Measurements from ENCODE around the gene EP300. TPM values are rescaled to one million over a fixed set of nuclear protein-coding genes. Genes with fewer than 3 reads are reported as not detected.

Gene EP300
- total and polyA plus RNA-seq, 2 donors from 2014 or later: 4.1 to 76.8 TPM

DNA sequence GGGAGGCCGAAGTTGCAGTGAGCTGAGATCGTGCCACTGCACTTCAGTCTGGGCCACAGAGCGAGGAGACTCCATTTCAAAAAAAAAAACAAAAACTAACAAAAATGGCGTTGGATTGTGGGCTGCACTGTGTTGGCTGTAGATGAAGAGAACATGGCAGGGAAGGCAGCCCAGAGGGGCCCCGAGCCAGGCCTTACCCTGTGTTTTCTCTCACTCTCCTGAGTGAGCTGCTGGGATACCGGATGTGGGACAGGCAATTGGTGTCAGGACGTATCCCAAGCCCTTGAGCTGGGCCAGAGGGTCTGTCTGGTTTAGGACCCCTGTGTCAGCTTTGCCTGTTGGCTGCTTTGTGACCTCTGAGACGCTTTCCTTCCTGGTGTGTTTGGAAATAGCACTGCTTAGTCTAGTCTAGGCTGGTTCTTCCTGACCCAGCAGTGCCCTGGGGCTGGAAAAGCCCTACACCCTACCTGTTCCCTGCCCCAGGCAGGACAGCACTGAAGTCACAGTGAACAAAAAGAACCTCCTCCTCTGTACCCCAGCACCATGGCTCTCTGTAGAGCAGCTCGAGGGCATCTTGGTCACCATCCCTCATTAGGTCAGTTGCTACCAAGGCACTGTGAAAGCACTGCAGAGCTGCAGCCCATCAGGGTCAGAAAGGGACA, 130.6 kb downstream of the EP300 start:
- DNase-seq (no peak), FAIRE-seq (no peak)
- Histone ChIP-seq H3K4me1 (ENCODE audit: control insufficient read depth in 2 of 3, insufficient read depth in 2 of 3, low read depth in 1 of 3, low read length in 3 of 3) (peaks cover 0 to 5% (median 0%) of the 10 kb centered on the region in 3 donors), H3K4me3 (ENCODE audit: low read length in 3 of 3) (no peak overlapping the region), H3K27ac (ENCODE audit: low read depth in 2 of 2, low read length in 2 of 2) (no peak overlapping the region), H3K9me3 (ENCODE audit: control insufficient read depth in 2 of 3, insufficient read depth in 1 of 3, low read length in 3 of 3) (no peaks in the 10 kb centered on the region), H3K27me3 (ENCODE audit: control insufficient read depth, insufficient read depth, low read length) (no peaks in the 10 kb centered on the region), H3K9ac (ENCODE audit: low read length in 3 of 3) (no peak overlapping the region), H3K36me3 (ENCODE audit: control insufficient read depth in 2 of 3, insufficient read depth in 3 of 3, low read length in 3 of 3) (peaks cover 2 to 37% (median 17%) of the 10 kb centered on the region in 3 donors)
- TF ChIP-seq, protein P1, sequence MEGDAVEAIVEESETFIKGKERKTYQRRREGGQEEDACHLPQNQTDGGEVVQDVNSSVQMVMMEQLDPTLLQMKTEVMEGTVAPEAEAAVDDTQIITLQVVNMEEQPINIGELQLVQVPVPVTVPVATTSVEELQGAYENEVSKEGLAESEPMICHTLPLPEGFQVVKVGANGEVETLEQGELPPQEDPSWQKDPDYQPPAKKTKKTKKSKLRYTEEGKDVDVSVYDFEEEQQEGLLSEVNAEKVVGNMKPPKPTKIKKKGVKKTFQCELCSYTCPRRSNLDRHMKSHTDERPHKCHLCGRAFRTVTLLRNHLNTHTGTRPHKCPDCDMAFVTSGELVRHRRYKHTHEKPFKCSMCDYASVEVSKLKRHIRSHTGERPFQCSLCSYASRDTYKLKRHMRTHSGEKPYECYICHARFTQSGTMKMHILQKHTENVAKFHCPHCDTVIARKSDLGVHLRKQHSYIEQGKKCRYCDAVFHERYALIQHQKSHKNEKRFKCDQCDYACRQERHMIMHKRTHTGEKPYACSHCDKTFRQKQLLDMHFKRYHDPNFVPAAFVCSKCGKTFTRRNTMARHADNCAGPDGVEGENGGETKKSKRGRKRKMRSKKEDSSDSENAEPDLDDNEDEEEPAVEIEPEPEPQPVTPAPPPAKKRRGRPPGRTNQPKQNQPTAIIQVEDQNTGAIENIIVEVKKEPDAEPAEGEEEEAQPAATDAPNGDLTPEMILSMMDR (IDR thresholded peaks at IDR 0.05; ENCODE audit: borderline replicate concordance, extremely low read depth, insufficient read depth): no peak
- intact Hi-C loops (cut with DNase I): no loop called here

DNA sequence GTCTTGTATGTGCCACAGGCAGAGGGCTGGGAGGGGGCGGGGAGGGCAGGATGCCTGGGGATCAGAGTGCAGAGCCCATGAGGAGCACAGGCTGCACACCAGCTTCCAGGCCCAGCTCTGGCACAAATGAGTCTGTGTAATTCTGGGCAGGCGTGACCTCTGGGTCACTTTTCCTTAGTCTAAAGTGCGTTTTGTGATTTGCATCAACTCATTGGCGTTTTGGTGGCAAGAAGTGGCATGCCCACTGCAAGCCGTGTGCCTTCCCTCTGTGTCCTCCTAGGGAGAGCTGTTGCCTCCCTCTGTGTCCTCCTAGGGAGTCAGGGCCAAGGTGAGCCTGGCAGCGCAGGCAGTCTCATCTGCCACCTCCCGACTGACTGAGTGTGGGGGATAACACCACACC, 131.1 kb downstream of the EP300 start:
- TF ChIP-seq, protein P1 (IDR thresholded peaks at IDR 0.05; ENCODE audit: borderline replicate concordance, extremely low read depth, insufficient read depth): no peak

DNA sequence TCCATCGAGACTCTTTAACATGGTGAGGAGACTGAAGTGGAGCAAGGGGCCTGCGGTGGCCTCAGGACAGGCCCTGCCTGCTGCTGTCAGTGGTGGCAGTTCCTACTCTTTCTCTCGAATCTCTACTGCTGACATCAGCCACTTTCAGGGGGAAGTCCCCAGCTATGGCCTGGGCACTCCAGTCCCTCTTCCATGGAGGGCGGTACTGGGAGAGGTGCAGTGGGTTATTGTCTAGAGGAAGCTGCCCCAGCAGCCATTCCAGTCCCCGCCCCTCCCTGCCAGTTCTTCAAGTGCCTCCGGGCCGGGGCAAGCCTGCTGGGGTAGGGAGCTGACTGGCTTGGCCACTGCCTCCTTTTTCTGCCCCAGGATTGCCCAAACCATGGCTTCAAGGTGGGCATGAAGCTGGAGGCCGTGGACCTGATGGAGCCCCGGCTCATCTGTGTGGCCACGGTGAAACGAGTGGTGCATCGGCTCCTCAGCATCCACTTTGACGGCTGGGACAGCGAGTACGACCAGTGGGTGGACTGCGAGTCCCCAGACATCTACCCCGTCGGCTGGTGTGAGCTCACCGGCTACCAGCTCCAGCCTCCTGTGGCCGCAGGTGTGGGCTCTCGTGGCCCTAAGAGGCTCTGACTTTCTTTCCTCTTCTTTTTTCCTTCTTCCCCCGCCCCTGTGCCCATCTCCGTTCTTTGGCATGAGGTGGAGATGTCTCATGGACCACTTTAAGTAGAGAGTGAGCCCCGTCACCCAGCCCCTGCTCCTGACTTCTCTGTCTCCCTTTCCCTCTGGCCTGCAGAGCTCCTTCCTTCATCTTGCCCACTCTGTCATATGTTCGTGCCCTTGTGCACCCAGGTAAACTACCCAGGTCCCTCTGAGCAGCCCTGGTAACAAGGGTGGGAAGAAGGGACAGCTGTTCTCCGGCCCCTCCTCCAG, 134.6 kb downstream of the EP300 start:
- H3K36me3 ChIP-seq (ENCODE audit: control insufficient read depth in 2 of 3, insufficient read depth in 3 of 3, low read length in 3 of 3): peaks cover 0 to 24% (median 11%) of the 10 kb centered on the region in 3 donors
- H3K4me3 ChIP-seq (ENCODE audit: low read length in 3 of 3): no peak overlapping the region
- H3K27me3 ChIP-seq (ENCODE audit: control insufficient read depth, insufficient read depth, low read length): no peaks in the 10 kb centered on the region
- no peak overlapping the region for H3K9ac ChIP-seq (ENCODE audit: low read length in 3 of 3)
- TF ChIP-seq, protein P1 (IDR thresholded peaks at IDR 0.05; ENCODE audit: borderline replicate concordance, extremely low read depth, insufficient read depth): no peak
- no peak overlapping the region for H3K27ac ChIP-seq (ENCODE audit: low read depth in 2 of 2, low read length in 2 of 2)
- intact Hi-C loops (cut with DNase I): no loop called here
- no peak for FAIRE-seq
- no peak for DNase-seq
- H3K9me3 ChIP-seq (ENCODE audit: control insufficient read depth in 2 of 3, insufficient read depth in 1 of 3, low read length in 3 of 3): no peaks in the 10 kb centered on the region
- peaks cover 0 to 5% (median 0%) of the 10 kb centered on the region in 3 donors for H3K4me1 ChIP-seq (ENCODE audit: control insufficient read depth in 2 of 3, insufficient read depth in 2 of 3, low read depth in 1 of 3, low read length in 3 of 3)

More for the DNA sequence above, 131.1 kb downstream of the EP300 start:
- no peak for FAIRE-seq
- Histone ChIP-seq H3K27me3 (ENCODE audit: control insufficient read depth, insufficient read depth, low read length) (no peaks in the 10 kb centered on the region), H3K9me3 (ENCODE audit: control insufficient read depth in 2 of 3, insufficient read depth in 1 of 3, low read length in 3 of 3) (no peaks in the 10 kb centered on the region), H3K36me3 (ENCODE audit: control insufficient read depth in 2 of 3, insufficient read depth in 3 of 3, low read length in 3 of 3) (peaks cover 2 to 37% (median 17%) of the 10 kb centered on the region in 3 donors), H3K27ac (ENCODE audit: low read depth in 2 of 2, low read length in 2 of 2) (no peak overlapping the region), H3K4me1 (ENCODE audit: control insufficient read depth in 2 of 3, insufficient read depth in 2 of 3, low read depth in 1 of 3, low read length in 3 of 3) (peaks cover 0 to 5% (median 0%) of the 10 kb centered on the region in 3 donors), H3K9ac (ENCODE audit: low read length in 3 of 3) (no peak overlapping the region), H3K4me3 (ENCODE audit: low read length in 3 of 3) (no peak overlapping the region)
- intact Hi-C loops (cut with DNase I): no loop called here
- no peak for DNase-seq
